ENCODE measurements around the gene INTS3. TPM values are rescaled to one million over a fixed set of nuclear protein-coding genes. Genes with fewer than 3 reads are reported as not detected.

The INTS3 gene
- total RNA-seq, 4 donors from 2014 or later: 35.9 to 70.1 (median 61.3) TPM

DNA sequence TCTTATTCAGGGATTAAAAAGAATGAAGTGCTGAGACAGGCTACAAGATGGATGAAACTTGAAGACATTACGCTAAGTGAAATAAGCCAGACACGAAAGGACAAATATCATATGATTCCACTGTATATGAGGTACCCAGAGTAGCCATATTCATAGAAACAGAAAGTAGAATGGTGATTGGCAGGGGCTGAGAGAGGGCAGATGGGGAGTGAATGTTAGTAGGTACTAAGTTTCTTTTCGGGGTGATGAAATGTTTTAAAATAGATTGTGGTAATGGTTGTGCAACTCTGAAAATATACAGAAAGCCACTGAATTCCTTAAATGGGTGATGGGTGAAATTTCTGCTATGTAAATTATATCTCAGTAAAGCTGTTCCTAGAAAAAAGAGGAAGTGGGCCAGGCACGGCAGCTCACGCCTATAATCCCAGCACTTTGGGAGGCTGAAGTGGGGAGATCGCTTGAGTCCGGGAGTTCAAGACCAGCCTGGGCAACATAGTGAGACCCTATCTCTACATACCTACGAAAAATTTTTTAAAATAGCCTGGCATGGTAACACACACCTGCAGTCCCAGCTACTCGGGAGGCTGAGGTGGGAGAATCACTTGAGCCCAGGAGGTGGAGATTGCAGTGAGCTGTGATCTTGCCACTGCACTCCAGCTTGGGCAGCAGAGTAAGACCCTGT lies 63.3 kb downstream of the INTS3 start:
- peak in 1 of 2 donors; percentile 47 for DNase-seq
- Histone ChIP-seq H3K9me3 (no peaks in the 10 kb centered on the region), H3K27me3 (no peaks in the 10 kb centered on the region), H3K36me3 (no peaks in the 10 kb centered on the region), H3K4me1 (peaks cover 0 to 3% of the 10 kb centered on the region in 2 donors), H3K4me3 (peak overlapping the region in 1 of 2 donors; percentile 28), H3K27ac (peak overlapping the region; percentile 92 to 95)
- intact Hi-C loops (cut with DNase I; ENCODE audit: low total_unique reads): loop anchor here (10.0 kb wide), 1 partner anchor 184 kb away; the partner anchor contains the start of gene JTB
- TF ChIP-seq, protein P1, sequence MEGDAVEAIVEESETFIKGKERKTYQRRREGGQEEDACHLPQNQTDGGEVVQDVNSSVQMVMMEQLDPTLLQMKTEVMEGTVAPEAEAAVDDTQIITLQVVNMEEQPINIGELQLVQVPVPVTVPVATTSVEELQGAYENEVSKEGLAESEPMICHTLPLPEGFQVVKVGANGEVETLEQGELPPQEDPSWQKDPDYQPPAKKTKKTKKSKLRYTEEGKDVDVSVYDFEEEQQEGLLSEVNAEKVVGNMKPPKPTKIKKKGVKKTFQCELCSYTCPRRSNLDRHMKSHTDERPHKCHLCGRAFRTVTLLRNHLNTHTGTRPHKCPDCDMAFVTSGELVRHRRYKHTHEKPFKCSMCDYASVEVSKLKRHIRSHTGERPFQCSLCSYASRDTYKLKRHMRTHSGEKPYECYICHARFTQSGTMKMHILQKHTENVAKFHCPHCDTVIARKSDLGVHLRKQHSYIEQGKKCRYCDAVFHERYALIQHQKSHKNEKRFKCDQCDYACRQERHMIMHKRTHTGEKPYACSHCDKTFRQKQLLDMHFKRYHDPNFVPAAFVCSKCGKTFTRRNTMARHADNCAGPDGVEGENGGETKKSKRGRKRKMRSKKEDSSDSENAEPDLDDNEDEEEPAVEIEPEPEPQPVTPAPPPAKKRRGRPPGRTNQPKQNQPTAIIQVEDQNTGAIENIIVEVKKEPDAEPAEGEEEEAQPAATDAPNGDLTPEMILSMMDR (IDR thresholded peaks at IDR 0.05): no peak
- TF ChIP-seq POLR2A (IDR thresholded peaks at IDR 0.05): no peak

- TF ChIP-seq, protein P1 (IDR thresholded peaks at IDR 0.05): no peak
- no peak for TF ChIP-seq POLR2A (IDR thresholded peaks at IDR 0.05)
- Histone ChIP-seq H3K9me3 (no peaks in the 10 kb centered on the region), H3K4me1 (peaks cover 0 to 3% of the 10 kb centered on the region in 2 donors), H3K27me3 (no peaks in the 10 kb centered on the region), H3K4me3 (no peak overlapping the region), H3K36me3 (no peaks in the 10 kb centered on the region), H3K27ac (peak overlapping the region; percentile 92 to 95)
- intact Hi-C loops (cut with DNase I; ENCODE audit: low total_unique reads): loop anchor here (10.0 kb wide), 1 partner anchor 183 kb away; the partner anchor contains the start of gene JTB
- no peak for DNase-seq
Observed at GRCh38 chr1:153791648-153792253, 63.9 kb downstream of the INTS3 start.

GRCh38 chr1:153792631-153793041 lies 64.8 kb downstream of the INTS3 start:
- TF ChIP-seq, protein P1 (IDR thresholded peaks at IDR 0.05): no peak
- no peak for TF ChIP-seq POLR2A (IDR thresholded peaks at IDR 0.05)
- intact Hi-C loops (cut with DNase I; ENCODE audit: low total_unique reads): loop anchor here (10.0 kb wide), 1 partner anchor 182 kb away; the partner anchor contains the start of gene JTB
- Histone ChIP-seq H3K4me3 (no peak overlapping the region), H3K36me3 (no peaks in the 10 kb centered on the region), H3K4me1 (peaks cover 0 to 3% of the 10 kb centered on the region in 2 donors), H3K27ac (no peak overlapping the region), H3K9me3 (no peaks in the 10 kb centered on the region), H3K27me3 (no peaks in the 10 kb centered on the region)
- no peak for DNase-seq

GRCh38 chr1:153793261-153793972 lies 65.6 kb downstream of the INTS3 start:
- H3K27ac ChIP-seq: no peak overlapping the region
- TF ChIP-seq, protein P1 (IDR thresholded peaks at IDR 0.05): no peak
- TF ChIP-seq POLR2A (IDR thresholded peaks at IDR 0.05): no peak
- H3K4me3 ChIP-seq: no peak overlapping the region
- no peaks in the 10 kb centered on the region for H3K36me3 ChIP-seq
- peaks cover 0 to 3% of the 10 kb centered on the region in 2 donors for H3K4me1 ChIP-seq
- no peak for DNase-seq
- intact Hi-C loops (cut with DNase I; ENCODE audit: low total_unique reads): loop anchor here (10.0 kb wide), 1 partner anchor 181 kb away; the partner anchor contains the start of gene JTB
- no peaks in the 10 kb centered on the region for H3K9me3 ChIP-seq
- no peaks in the 10 kb centered on the region for H3K27me3 ChIP-seq
